Esophagus squamous epithelium (tissue), 4 donors: ENCODE measurements around the gene ZMYND15.

ENCODE experiments used
- CTCF ChIP-seq, 6 experiments: fragments of 450-650 bp in 4 of 6; fragments of 200-600 bp in 2 of 6; sonication (generic) in 2 of 6; IDR thresholded peaks; one replicate each; pipeline ENCODE4 v1.5.1; 2016 to 2019; ENCODE audit warnings: antibody characterized with exemption in 6 of 6, mild to moderate bottlenecking in 4 of 6, moderate library complexity in 4 of 6
- POLR2A ChIP-seq, 4 donors: fragments of 450-650 bp; IDR thresholded peaks; one replicate each; pipeline ENCODE4 v1.6.1; 2017; ENCODE audit warnings: antibody characterized with exemption in 4 of 4, mild to moderate bottlenecking in 4 of 4, moderate library complexity in 3 of 4

DNA sequence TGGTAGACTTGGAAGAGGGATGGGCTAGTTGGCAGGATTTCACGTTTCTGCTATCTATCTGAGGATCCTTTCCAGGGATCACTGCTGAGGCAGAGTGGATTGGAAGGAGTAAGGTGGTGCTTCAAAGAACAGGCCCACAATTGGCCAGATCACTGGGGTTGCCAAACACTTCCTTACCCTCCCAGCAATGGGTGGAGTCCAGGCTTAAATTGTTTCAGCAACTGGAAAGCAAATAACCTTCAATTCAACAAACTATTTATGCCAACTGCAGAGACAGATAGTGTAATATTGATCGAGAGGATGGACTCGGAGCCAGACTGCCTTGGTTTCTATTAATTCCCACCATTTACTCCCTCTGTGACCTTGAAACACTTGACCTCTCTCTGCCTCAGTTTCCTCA is 27.1 kb upstream of the ZMYND15 start:
- TF ChIP-seq CTCF (IDR thresholded peaks at IDR 0.05) (no peak), POLR2A (IDR thresholded peaks at IDR 0.05) (no peak)
